Loucy (cell line): ENCODE data around the gene PIK3R1.

ENCODE experiments used
- CTCF ChIP-seq: fragments of 200-600 bp; sonication (generic); conservative IDR thresholded peaks from 2 replicates; pipeline ENCODE4 v1.5.1; 2014; ENCODE audit warnings: mild to moderate bottlenecking, antibody characterized with exemption, low read length
- EZH2phosphoT487 ChIP-seq: fragments of 200-600 bp; IDR thresholded peaks from 2 replicates; pipeline ENCODE4 v1.6.1; 2018; ENCODE audit warnings: antibody characterized with exemption, mild to moderate bottlenecking, moderate library complexity, borderline replicate concordance

GRCh38 chr5:68325065-68325580 lies 109.6 kb downstream of the PIK3R1 start:
- TF ChIP-seq CTCF (no peak), EZH2phosphoT487 (no peak)
